Thymus (tissue), 11 donors: ENCODE measurements around the gene OSBPL2. TPM values are rescaled to one million over a fixed set of nuclear protein-coding genes. Genes with fewer than 3 reads are reported as not detected.

Source experiments
- DNase-seq, 9 donors: peaks; one replicate each; pipeline ENCODE4 v3.0.0-alpha.2; 2013; ENCODE audit warnings: low spot score in 9 of 9, low read depth in 6 of 9, missing footprints in 1 of 9
- H3K27ac ChIP-seq, 2 donors: one replicate each; pipeline ENCODE4 v1.5.1; 2013; ENCODE audit warnings: control low read depth in 1 of 2, low read depth in 1 of 2, low read length in 1 of 2, mild to moderate bottlenecking in 1 of 2, moderate library complexity in 1 of 2
- H3K27me3 ChIP-seq, 2 donors: one replicate each; pipeline ENCODE4 v1.5.1; 2013; ENCODE audit warnings: low read length in 1 of 2; ENCODE audit not compliant: control insufficient read depth in 2 of 2, insufficient read depth in 1 of 2
- H3K36me3 ChIP-seq, 2 donors: one replicate each; pipeline ENCODE4 v1.5.1; 2013; ENCODE audit warnings: low read length in 1 of 2, mild to moderate bottlenecking in 1 of 2, moderate library complexity in 1 of 2; ENCODE audit not compliant: control insufficient read depth in 2 of 2, insufficient read depth in 2 of 2
- H3K4me1 ChIP-seq, 2 donors: one replicate each; pipeline ENCODE4 v1.5.1; 2013; ENCODE audit warnings: low read length in 2 of 2; ENCODE audit not compliant: control insufficient read depth in 2 of 2, insufficient read depth in 2 of 2
- H3K4me3 ChIP-seq, 2 donors: one replicate each; pipeline ENCODE4 v1.5.1; 2013; ENCODE audit warnings: low read length in 2 of 2, control low read depth in 1 of 2, mild to moderate bottlenecking in 1 of 2
- H3K9me3 ChIP-seq, 2 donors: one replicate each; pipeline ENCODE4 v1.5.1; 2013; ENCODE audit warnings: low read length in 1 of 2, mild to moderate bottlenecking in 1 of 2; ENCODE audit not compliant: control insufficient read depth in 2 of 2, insufficient read depth in 1 of 2
- WGBS: extraction: QIAGEN DNeasy Blood & Tissue Kit; methylation state at CpG from one replicate; pipeline ENCODE4 v1.1.7; 2013; 5-methylcytosine and 5-hydroxymethylcytosine counted together
- polyA plus RNA-seq: library from polyadenylated mRNA; stranded (reverse); fragments of 200-250 nt; gene quantifications from one replicate; pipeline ENCODE4 v1.2.3, GENCODE V29; 2013
- total RNA-seq: library from RNA; stranded (reverse); fragments of 120-200 nt; gene quantifications from one replicate; pipeline ENCODE4 v1.2.4, GENCODE V29; 2013
- donor health status: healthy.

The OSBPL2 gene
- total and polyA plus RNA-seq, 2 donors = 17.4 to 27.4 TPM

DNA sequence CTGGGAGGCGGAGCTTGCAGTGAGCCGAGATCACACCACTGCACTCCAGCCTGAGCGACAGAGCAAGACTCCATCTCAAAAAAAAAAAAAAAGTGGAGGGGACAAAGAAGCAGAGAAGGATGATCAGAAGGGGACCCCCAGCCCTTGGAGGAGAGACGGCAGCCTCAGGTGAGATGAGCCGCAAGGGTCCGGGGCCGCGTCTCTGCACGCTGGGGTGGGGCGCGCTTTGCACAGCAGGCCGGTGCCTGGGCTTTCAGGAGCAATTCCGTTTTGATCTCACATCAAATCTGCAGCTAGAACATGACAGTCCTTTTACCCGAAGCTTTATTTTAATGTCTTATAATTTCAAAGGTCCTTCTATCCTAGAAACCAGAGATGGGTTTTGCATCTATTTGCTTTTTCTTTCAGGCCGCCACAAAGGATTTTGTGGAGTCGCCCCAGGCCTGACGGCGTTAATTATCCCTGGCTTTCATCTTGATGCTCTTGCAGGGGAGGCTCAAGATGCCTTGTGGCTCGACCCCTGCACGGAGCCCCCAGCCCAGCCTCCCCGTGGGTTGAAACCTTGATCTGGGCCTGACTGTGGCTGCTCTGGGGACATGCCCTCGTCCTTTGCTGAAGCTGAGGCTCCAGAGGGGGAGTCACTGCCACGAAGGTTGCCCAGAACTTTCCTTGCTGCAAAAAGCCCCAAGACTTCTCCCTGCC is 35.5 kb upstream of the OSBPL2 start:
- no peaks in the 10 kb centered on the region for H3K9me3 ChIP-seq
- H3K4me3 ChIP-seq = no peak overlapping the region
- peaks cover 37 to 59% of the 10 kb centered on the region in 2 donors for H3K36me3 ChIP-seq
- no peaks in the 10 kb centered on the region for H3K4me1 ChIP-seq
- H3K27ac ChIP-seq = no peak overlapping the region
- 94% methylated on average over 23 of the region's 23 CpGs for whole genome bisulfite sequencing
- no peak for DNase-seq
- no peaks in the 10 kb centered on the region for H3K27me3 ChIP-seq

DNA sequence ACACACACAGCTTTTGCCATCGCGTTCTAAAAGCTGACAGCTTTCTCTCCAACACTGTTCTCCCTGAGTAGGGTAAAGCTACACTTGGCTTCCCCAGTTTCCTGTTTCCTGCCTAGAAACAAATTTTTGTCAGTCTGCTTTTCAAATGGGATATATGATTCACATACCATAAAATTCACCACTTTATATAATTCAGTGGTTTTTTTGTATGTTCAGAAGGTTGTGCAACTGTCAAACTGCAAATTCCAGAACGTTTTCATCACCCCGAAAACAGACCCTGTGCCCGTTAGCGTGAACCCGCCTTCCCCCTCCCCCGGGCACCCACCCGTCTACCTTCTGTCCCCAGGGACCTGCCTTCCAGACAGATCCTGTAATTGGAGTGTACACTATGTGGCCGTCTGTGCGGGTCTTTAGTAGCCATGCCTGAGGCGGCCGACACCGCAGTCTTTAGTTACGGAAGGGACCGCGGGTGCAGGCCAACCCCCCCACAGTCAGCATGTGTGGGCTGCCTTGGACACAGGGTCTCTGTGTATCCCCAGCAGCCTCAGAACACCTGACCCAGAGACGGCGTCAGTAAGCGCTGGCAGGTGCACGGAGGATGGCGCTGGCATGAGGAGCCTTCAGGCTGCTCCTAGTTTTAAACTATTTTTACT is 34.8 kb upstream of the OSBPL2 start:
- 93% methylated on average over 22 of the region's 22 CpGs for WGBS
- no peaks in the 10 kb centered on the region for H3K4me1 ChIP-seq
- peaks cover 32 to 52% of the 10 kb centered on the region in 2 donors for H3K36me3 ChIP-seq
- H3K4me3 ChIP-seq = no peak overlapping the region
- H3K9me3 ChIP-seq = no peaks in the 10 kb centered on the region
- no peak for DNase-seq
- H3K27me3 ChIP-seq = no peaks in the 10 kb centered on the region
- H3K27ac ChIP-seq = no peak overlapping the region

DNA sequence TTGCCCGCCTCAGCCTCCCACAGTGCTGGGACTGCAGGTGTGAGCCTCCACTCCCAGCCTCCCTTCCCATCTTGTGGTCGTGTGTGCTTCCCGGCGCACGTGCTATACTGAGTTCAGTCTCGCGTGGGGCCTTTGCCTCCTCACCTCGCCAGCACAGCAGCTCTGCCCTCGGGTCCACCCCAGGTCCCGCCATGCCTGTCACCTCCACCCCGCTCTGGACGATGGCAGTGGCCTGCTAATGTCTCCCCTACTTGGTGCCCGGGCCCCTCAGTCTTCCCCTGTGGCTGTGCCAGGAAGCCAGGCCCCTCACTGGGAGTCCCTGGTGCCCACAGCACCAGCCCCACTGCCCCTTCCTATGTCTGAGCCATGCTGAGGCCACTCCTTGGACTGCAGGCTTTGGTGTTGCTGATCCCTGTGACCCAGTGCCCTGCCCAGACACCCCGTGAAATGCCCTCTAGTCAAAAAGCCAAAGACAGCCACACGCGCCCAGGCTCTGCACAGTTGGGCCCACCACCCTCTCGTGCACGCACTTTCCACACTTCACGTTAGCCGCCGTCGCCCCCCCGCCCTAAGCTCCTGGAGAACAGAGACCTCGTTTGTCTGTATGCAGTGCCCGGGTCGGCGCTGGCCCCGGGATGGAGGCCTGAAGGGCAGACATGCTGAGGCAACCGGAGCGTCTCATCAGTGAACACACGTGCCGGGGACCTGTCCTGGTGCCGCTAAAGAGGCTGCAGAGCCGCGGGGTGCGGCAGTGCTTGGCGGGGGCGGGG is 32.5 kb upstream of the OSBPL2 start:
- no peak for DNase-seq
- Histone ChIP-seq H3K27ac (no peak overlapping the region), H3K27me3 (peaks cover 0 to 20% of the 10 kb centered on the region in 2 donors), H3K9me3 (no peaks in the 10 kb centered on the region), H3K4me1 (no peaks in the 10 kb centered on the region), H3K4me3 (no peak overlapping the region), H3K36me3 (peaks cover 16 to 33% of the 10 kb centered on the region in 2 donors)
- 98% methylated on average over 38 of the region's 38 CpGs for WGBS

DNA sequence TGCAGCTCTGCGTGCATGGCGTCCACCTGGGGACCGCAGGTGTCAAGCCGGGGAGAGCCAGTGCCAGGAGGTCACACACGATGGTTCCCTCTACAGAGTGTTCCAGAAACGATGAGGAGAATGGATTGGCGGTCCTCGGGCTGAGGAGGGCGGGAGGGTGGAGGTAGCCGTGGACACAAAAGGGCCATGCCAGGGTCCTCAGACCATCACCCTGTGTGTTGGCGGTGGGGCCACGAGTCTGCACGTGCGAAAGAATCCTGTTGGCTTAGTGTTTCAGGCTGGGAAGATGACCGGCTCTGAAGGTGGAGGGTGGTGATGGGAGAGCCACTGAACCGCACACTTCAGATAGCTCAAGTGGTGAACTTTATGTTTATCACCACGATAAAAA is 31.9 kb upstream of the OSBPL2 start:
- Histone ChIP-seq H3K36me3 (peaks cover 10 to 27% of the 10 kb centered on the region in 2 donors), H3K4me1 (no peaks in the 10 kb centered on the region), H3K4me3 (no peak overlapping the region), H3K27me3 (peaks cover 0 to 25% of the 10 kb centered on the region in 2 donors), H3K27ac (no peak overlapping the region), H3K9me3 (no peaks in the 10 kb centered on the region)
- 95% methylated on average over 17 of the region's 17 CpGs for WGBS
- no peak for DNase-seq

DNA sequence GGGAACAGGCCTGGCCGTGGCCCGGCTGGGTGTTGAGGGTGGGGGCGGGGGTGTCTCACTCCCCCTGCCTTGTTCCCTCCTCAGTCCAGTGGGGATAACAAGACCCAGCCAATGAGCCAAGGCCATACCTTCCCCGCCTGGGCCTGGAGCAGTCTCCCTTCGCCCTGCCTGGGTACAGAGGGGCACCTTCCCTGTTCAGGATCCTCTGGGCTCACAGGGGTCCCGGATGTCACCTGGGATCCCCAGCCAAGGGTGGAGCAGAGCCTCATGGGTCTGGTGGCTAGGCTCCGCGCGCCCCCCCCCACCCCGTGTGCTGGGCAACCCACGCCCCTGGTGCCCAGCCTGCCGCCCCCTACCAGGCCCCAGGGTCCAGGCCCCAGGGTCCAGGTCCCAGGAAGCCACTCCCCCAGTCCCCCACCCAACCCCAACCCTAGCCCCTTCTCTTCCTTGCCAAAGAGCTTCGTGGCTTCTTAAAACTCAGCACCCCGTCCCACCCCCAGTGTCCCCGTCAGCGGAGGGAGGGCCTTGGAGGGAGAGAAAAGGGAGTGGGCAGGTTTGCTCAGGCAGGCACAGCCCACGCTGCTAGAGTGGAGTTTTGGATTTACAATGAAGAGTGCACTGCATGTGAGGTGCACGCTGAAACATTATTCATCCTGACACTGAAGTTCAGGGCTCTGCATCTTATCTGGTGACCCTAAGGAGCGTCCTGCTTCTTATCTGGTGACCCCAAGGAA is 30.1 kb upstream of the OSBPL2 start:
- Histone ChIP-seq H3K4me1 (no peaks in the 10 kb centered on the region), H3K4me3 (no peak overlapping the region), H3K27me3 (peaks cover 0 to 37% of the 10 kb centered on the region in 2 donors), H3K27ac (no peak overlapping the region), H3K9me3 (no peaks in the 10 kb centered on the region), H3K36me3 (peaks cover 3 to 15% of the 10 kb centered on the region in 2 donors)
- no peak for DNase-seq
- WGBS = 91% methylated on average over 19 of the region's 19 CpGs

DNA sequence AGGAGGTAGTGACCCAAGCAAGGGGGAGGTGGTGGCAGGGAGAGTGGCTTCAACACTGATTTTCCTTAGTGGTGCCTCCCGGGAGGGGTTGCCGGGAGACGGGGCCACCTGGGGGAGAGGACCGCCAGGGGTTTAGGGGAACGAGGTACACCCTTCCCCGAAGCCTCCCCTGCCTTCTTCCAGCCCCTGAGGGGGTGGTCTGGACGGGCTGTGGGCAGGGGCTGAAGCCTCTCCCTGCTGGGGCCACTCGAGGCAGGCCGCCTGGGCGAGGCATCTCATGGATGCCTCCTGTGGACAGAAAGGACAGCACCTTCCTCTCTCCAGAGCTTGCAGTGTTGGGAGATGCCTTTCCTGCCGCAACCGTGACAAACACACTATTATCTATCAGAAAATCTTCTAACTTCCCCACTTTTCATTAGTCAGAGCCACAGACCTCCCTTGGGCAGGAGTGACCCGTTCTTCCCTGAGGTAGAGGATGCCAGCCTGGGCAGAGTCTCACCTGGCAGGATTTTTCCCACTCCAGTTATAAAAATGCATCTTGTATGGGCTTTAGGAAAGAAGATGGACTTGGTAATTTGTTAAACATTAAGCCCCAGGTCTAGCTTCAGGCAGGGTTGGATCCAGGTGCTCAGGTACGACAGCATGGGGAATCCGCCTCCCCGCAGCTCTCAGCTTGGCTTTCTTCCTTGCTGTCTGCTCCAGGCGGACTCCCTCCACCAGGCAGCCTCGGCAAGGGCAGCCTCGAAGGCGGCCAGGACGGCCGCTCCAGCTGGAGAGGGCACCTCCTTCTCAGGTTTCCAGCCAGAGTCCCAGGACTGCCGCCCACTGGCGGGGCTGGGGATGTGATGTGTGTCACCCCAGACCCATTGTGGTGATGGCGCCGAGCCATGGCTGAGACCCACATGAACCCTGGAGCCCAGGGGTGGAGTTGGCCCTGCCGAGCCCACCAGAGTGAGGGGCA is 29.2 kb upstream of the OSBPL2 start:
- no peak for DNase-seq
- no peak overlapping the region for H3K4me3 ChIP-seq
- H3K4me1 ChIP-seq = no peaks in the 10 kb centered on the region
- H3K36me3 ChIP-seq = peaks cover 0 to 11% of the 10 kb centered on the region in 2 donors
- H3K9me3 ChIP-seq = no peaks in the 10 kb centered on the region
- H3K27me3 ChIP-seq = peaks cover 0 to 41% of the 10 kb centered on the region in 2 donors
- WGBS = 66% methylated on average over 27 of the region's 27 CpGs
- H3K27ac ChIP-seq = no peak overlapping the region

DNA sequence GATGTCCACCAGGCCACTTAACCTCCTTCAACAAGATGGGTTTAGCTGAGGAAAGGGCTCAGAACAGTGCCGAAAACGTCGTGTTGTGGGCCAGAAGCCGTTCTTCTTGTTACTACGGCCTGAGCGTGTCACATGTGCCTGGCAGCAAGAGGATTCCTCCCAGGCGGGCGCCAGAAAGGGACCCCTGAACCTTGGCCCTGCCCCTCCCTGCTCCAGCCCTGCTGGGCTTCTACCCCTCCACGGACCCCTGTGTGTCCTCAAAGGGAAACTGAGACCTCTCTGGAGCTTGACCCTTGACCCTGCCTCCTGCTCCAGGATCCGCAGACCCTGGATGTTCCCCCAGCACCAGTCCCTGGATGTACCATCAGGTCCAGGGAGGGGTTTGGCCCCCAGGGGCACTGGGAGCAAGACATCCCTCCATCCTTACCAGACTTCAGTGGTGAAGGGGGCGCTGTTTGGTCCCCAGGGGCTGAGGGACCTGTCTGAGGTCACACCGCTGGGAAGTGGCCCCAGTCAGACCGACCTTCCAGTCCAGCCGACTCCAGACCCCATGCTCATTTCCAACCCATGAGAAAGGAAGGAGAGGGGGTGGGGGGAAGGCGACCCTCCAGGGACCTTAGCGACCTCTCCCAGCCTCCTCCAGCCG is 28.3 kb upstream of the OSBPL2 start:
- peaks cover 0 to 50% of the 10 kb centered on the region in 2 donors for H3K27me3 ChIP-seq
- H3K27ac ChIP-seq = no peak overlapping the region
- no peaks in the 10 kb centered on the region for H3K9me3 ChIP-seq
- no peak for DNase-seq
- WGBS = 70% methylated on average over 17 of the region's 17 CpGs
- peaks cover 0 to 11% of the 10 kb centered on the region in 2 donors for H3K36me3 ChIP-seq
- no peaks in the 10 kb centered on the region for H3K4me1 ChIP-seq
- H3K4me3 ChIP-seq = no peak overlapping the region

DNA sequence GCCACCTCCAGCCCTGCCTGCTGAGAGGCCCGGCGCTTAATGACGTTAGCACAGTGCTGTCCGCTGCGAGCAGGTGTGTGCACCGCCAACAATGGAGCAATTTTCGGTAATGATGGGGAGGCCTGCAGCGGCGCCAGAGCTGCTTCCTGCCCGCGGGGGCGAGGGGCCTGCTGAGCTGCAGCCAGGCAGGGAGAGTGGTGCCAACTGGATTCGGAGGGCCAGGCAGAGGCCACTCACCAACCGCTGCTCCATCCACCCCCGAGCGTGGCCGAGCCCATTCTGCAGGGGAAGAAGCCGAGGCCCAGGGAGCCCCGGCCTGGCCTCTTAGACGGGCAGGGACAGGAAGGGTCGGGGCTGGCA is 27.8 kb upstream of the OSBPL2 start:
- H3K4me3 ChIP-seq = no peak overlapping the region
- WGBS = 75% methylated on average over 21 of the region's 21 CpGs
- no peaks in the 10 kb centered on the region for H3K4me1 ChIP-seq
- no peaks in the 10 kb centered on the region for H3K9me3 ChIP-seq
- H3K27me3 ChIP-seq = peaks cover 0 to 54% of the 10 kb centered on the region in 2 donors
- H3K36me3 ChIP-seq = peaks cover 0 to 8% of the 10 kb centered on the region in 2 donors
- H3K27ac ChIP-seq = no peak overlapping the region
- no peak for DNase-seq
